Measurements from ENCODE around the gene CXCL8. TPM values are rescaled to one million over a fixed set of nuclear protein-coding genes. Genes with fewer than 3 reads are reported as not detected.

Gene CXCL8
- total RNA-seq, 4 donors from 2014 or later: 25.6 TPM; not detected in 3

DNA sequence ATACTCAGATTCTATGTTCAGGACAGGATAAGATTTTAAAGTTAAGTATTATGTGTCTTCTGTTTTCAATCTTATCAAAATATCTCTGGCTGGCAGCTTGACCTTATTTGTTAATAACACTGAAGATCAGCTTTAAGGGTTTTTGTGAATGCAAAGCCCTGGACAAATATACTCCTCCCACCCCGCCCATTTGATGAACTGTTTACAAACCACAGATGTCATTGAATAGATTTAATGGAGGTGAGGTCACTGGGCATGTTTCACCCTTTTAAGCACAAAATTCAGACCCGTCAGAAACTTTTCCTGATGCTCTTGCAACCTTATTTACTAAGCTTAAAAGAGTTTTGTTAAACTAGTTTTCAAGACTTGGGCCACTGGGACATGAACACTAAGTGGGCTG, 10.1 kb upstream of the CXCL8 start:
- no peak overlapping the region for H3K27ac ChIP-seq
- DNase-seq: no peak
- TF ChIP-seq, protein P1, sequence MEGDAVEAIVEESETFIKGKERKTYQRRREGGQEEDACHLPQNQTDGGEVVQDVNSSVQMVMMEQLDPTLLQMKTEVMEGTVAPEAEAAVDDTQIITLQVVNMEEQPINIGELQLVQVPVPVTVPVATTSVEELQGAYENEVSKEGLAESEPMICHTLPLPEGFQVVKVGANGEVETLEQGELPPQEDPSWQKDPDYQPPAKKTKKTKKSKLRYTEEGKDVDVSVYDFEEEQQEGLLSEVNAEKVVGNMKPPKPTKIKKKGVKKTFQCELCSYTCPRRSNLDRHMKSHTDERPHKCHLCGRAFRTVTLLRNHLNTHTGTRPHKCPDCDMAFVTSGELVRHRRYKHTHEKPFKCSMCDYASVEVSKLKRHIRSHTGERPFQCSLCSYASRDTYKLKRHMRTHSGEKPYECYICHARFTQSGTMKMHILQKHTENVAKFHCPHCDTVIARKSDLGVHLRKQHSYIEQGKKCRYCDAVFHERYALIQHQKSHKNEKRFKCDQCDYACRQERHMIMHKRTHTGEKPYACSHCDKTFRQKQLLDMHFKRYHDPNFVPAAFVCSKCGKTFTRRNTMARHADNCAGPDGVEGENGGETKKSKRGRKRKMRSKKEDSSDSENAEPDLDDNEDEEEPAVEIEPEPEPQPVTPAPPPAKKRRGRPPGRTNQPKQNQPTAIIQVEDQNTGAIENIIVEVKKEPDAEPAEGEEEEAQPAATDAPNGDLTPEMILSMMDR (IDR thresholded peaks at IDR 0.05): no peak
- TF ChIP-seq POLR2A (IDR thresholded peaks at IDR 0.05): no peak
- H3K27me3 ChIP-seq: no peaks in the 10 kb centered on the region
- no peak overlapping the region for H3K4me3 ChIP-seq
- H3K9me3 ChIP-seq: no peaks in the 10 kb centered on the region
- no peaks in the 10 kb centered on the region for H3K36me3 ChIP-seq
- H3K4me1 ChIP-seq: no peaks in the 10 kb centered on the region

DNA sequence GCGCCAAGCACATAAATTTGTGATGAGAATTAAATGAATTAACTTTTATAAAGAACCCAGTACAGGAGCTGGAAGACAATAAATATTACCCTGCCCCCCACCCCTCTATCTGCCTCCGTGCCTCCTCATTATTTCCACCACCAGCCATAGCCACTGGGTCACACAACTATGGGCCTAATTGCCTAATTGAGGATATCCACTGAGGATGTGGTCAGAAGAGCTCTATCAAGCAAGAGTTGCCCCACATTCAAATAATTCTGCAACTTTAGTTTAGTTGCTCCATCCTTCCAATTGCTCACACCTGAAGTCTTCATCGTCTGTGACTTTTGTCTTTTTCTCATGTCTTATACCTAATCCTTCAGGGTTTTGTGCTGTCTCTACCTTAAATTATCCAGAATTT, 9.5 kb upstream of the CXCL8 start:
- no peaks in the 10 kb centered on the region for H3K9me3 ChIP-seq
- no peak overlapping the region for H3K4me3 ChIP-seq
- no peaks in the 10 kb centered on the region for H3K4me1 ChIP-seq
- H3K27ac ChIP-seq: no peak overlapping the region
- H3K27me3 ChIP-seq: no peaks in the 10 kb centered on the region
- DNase-seq: no peak
- no peaks in the 10 kb centered on the region for H3K36me3 ChIP-seq
- TF ChIP-seq, protein P1 (IDR thresholded peaks at IDR 0.05): no peak
- TF ChIP-seq POLR2A (IDR thresholded peaks at IDR 0.05): no peak

DNA sequence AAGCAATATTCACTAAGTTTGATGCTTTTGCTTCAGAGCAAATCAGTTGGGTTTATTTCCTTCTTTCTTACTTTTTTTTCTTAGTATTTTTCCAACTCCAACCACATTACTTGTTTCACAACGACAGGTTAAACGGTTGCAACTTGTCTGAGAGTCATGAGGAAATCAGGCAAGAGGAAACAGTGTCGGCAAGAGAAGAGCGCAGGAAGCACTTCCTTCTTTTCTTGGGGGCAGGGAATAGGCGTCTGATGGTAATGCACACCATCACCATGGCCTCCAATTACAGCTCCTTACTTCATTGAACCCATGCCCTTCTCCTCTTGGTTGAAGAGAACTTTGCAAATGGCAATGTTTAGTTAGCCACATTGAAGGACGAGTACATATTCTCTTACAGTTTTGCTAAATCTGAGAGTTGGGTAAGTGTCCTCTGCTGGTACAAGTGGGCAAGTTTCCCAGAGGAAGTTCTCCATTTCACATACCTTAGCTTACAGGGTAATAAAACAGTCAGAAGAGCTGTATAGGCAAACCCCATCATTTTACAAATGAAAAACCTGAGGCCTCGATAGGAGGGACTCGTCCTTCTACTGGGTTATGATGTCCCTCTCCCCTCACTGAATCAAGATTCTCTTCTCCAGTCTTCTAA, 8.3 kb upstream of the CXCL8 start:
- no peak overlapping the region for H3K4me3 ChIP-seq

DNA sequence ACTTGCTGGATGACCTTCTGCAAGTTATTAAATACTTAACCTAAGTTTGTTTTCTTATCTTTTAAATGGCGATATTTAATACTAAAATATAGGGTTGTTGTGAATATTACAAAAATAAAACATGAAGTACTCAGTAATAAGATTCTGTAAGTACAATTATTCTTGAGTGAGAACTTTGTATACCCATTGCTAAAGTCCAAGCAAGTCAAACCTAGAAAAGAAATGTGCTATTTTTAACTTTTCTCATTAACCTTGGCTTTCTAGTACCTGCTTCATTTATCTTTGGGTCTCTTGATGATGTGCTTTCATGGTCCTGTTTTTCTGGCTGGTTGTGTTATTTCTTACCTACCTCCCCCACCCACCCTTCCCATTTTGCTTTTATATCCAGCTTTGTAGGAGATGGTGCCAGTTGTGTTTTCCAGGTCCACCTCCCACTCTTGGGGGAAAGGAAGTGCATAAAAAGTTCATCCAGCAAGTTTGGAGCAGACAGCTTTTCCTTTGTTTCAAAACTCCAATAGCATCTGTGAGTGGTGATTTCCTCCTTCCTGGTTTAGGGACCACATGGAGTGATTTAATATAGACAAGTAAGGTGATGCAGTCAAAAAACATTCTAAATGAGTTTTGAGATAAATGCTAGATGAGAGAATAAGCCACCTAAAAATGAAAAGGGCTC, 7.5 kb upstream of the CXCL8 start:
- Histone ChIP-seq H3K27me3 (no peaks in the 10 kb centered on the region), H3K4me1 (no peaks in the 10 kb centered on the region), H3K36me3 (no peaks in the 10 kb centered on the region), H3K27ac (no peak overlapping the region), H3K4me3 (no peak overlapping the region), H3K9me3 (no peaks in the 10 kb centered on the region)
- no peak for DNase-seq
- TF ChIP-seq POLR2A (IDR thresholded peaks at IDR 0.05): no peak
- TF ChIP-seq, protein P1 (IDR thresholded peaks at IDR 0.05): no peak

More for the DNA sequence above, 8.3 kb upstream of the CXCL8 start:
- no peak for TF ChIP-seq POLR2A (IDR thresholded peaks at IDR 0.05)
- TF ChIP-seq, protein P1 (IDR thresholded peaks at IDR 0.05): no peak
- Histone ChIP-seq H3K36me3 (no peaks in the 10 kb centered on the region), H3K27ac (no peak overlapping the region), H3K27me3 (no peaks in the 10 kb centered on the region), H3K9me3 (no peaks in the 10 kb centered on the region), H3K4me1 (no peaks in the 10 kb centered on the region)
- no peak for DNase-seq

DNA sequence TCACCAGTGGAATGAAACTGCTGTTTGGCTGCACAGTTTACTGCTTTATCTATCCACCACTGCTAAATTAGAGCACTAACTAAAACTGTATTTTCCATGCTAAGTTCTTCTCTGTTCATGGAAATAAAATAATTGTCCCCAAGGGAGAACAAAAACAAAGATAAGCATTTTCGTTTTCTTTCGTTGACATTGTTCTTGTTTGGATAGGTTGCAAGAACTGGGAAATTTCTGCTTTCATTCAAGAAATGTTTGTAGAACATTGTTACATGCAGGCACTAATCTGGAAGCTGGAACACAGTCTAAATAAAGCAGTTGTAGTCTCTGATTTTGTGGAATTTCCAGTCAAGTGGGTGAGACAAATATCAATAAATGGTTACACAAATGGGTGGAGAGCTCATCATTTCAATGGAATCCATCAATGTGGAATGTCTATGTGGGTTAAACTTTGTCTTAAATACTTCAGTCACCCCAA, 5.8 kb upstream of the CXCL8 start:
- H3K9me3 ChIP-seq: no peaks in the 10 kb centered on the region

More for the DNA sequence above, 5.8 kb upstream of the CXCL8 start:
- no peak overlapping the region for H3K4me3 ChIP-seq
- H3K27ac ChIP-seq: no peak overlapping the region
- no peak for DNase-seq
- H3K27me3 ChIP-seq: no peaks in the 10 kb centered on the region
- H3K4me1 ChIP-seq: no peaks in the 10 kb centered on the region
- TF ChIP-seq, protein P1 (IDR thresholded peaks at IDR 0.05): no peak
- no peak for TF ChIP-seq POLR2A (IDR thresholded peaks at IDR 0.05)
- H3K36me3 ChIP-seq: no peaks in the 10 kb centered on the region
